CD4-positive, alpha-beta T cell treated with Interleukin-1 beta for 1 hour (primary cell): ENCODE results near the gene B3GNT8.
"Not testable (repeated sequence)": the region's sequence is repeated elsewhere in the genome, so short reads cannot be mapped to it uniquely, and the experiment has no call there.

Experiments used
- DNase-seq, 2 donors: peaks; one replicate each; pipeline ENCODE4 v3.0.0-alpha.2; 2020 to 2022

B3GNT8 gene

GRCh38 chr19:41384351-41384750, 42.8 kb downstream of the B3GNT8 start:
- no peak for DNase-seq

GRCh38 chr19:41381536-41381935, 45.6 kb downstream of the B3GNT8 start:
- DNase-seq = not testable (repeated sequence)

- DNase-seq = peak in 1 of 2 donors; percentile 28
Observed at GRCh38 chr19:41377977-41378709, 49.0 kb downstream of the B3GNT8 start.

- no peak for DNase-seq
Observed at GRCh38 chr19:41376998-41377365, 50.2 kb downstream of the B3GNT8 start.

- peak in 1 of 2 donors; percentile 25 for DNase-seq
Observed at GRCh38 chr19:41376241-41376997, 50.8 kb downstream of the B3GNT8 start, which contains the start of gene TMEM91. TMEM91 (plus strand) TSS chr19:41376533; CDS start chr19:41378310, 1,777 bp downstream.
